Pancreas (tissue), 10 donors: Measurements from ENCODE around the gene PPP6R3. TPM values are rescaled to one million over a fixed set of nuclear protein-coding genes. Genes with fewer than 3 reads are reported as not detected.

Experiments
- ATAC-seq, 4 donors: fragments of 200-7000 bp; cut with Tn5 transposase; one replicate each; pipeline versions ENCODE4 v1.8.0 to v1.9.1; 2020; ENCODE audit warnings: mild to moderate bottlenecking in 4 of 4, moderate library complexity in 4 of 4
- DNase-seq, 6 donors: peaks; one replicate each; pipeline ENCODE4 v3.0.0-alpha.2; 2020
- FAIRE-seq: peaks from 2 replicates; lab custom pipeline; 2012; peaks lifted over from hg19 to GRCh38; lab: Jason Lieb, UNC
- H3K27ac ChIP-seq, 4 donors: fragments of 200-600 bp; sonication (generic); 1 replicate in 3 of 4; 2 replicates in 1 of 4; pipeline versions ENCODE4 v1.5.0 to v1.8.0; 2020
- H3K27me3 ChIP-seq, 4 donors: fragments of 200-600 bp; one replicate each; pipeline ENCODE4 v1.8.0; 2021
- H3K36me3 ChIP-seq, 3 donors: fragments of 200-600 bp; sonication (generic) in 1 of 3; one replicate each; pipeline versions ENCODE4 v1.5.0 to v1.8.0; 2020 to 2021
- H3K4me1 ChIP-seq, 3 donors: fragments of 200-600 bp; one replicate each; pipeline ENCODE4 v1.8.0; 2021
- H3K4me3 ChIP-seq, 4 donors: fragments of 200-600 bp; sonication (generic) in 2 of 4; one replicate each; pipeline versions ENCODE4 v1.5.0 to v1.8.0; 2020 to 2021
- H3K9me3 ChIP-seq, 4 donors: fragments of 200-600 bp; one replicate each; pipeline ENCODE4 v1.8.0; 2021
- CTCF ChIP-seq, 4 donors: fragments of 200-600 bp; sonication (generic) in 3 of 4; IDR thresholded peaks; one replicate each; pipeline versions ENCODE4 v1.5.0 to v1.8.0; 2021; ENCODE audit warnings: antibody characterized with exemption in 4 of 4
- WGBS, 2 donors: extraction: QIAGEN DNeasy Blood & Tissue Kit; methylation state at CpG; one replicate each; pipeline ENCODE4 v1.1.7; 2013; 5-methylcytosine and 5-hydroxymethylcytosine counted together
- intact Hi-C, 3 donors: fragments of 100-400 bp; cut with DNase I; formaldehyde crosslinking; loops; one replicate each; pipeline versions ENCODE4 v1.11.1 to v1.14.2; 2022
- polyA plus RNA-seq, 2 donors: library from polyadenylated mRNA; stranded (reverse); fragments of 200-250 nt; gene quantifications; one replicate each; pipeline ENCODE4 v1.2.3, GENCODE V29; 2013
- total RNA-seq, 6 donors: library from RNA; stranded (reverse); fragmentation: NEBNext Ultra II Directional in 4 of 6; extraction: Animal tissue kit (Norgen Biotek cat#: 25700) in 4 of 6; gene quantifications; one replicate each; pipeline versions ENCODE4 v1.2.1 to v1.2.4, GENCODE V29; 2021 to 2023
- donor health status: healthy with polysubstance abuse.
- donor health status: DM: no; HTN: no; CAD: no; lungs with moderate emphysema.
- donor health status: DM: no; HTN: no; CAD: no.
- donor health status: control.
- donor health status: control.
- donor health status: Bipolar disorder and iron deficiency.
- donor health status: DM: yes; HTN: yes; CAD: no.
- donor health status: DM: no; HTN: no; CAD: no.
- donor health status: DM: no; HTN: no; CAD: no.
- donor health status: DM: yes; HTN: yes; CAD: no.

The PPP6R3 gene
- total and polyA plus RNA-seq, 8 donors, result 19.5 to 56.0 (median 33.5) TPM

- no peak for TF ChIP-seq CTCF (IDR thresholded peaks at IDR 0.05)
- H3K4me3 ChIP-seq, result no peak overlapping the region
- intact Hi-C loops, result no loop called here
- no peak for FAIRE-seq
- H3K27me3 ChIP-seq, result no peaks in the 10 kb centered on the region
- H3K9me3 ChIP-seq, result no peaks in the 10 kb centered on the region
- no peak for ATAC-seq
- 64 to 73% methylated on average over 7 of the region's 7 CpGs for WGBS, 2 donors
- DNase-seq, result no peak
- H3K36me3 ChIP-seq, result no peaks in the 10 kb centered on the region
- no peaks in the 10 kb centered on the region for H3K4me1 ChIP-seq
- H3K27ac ChIP-seq, result no peak overlapping the region
Measured at GRCh38 chr11:68655406-68655805, 194.9 kb downstream of the PPP6R3 start.

GRCh38 chr11:68655806-68656205, 195.3 kb downstream of the PPP6R3 start:
- intact Hi-C loops, result no loop called here
- Histone ChIP-seq H3K36me3 (no peaks in the 10 kb centered on the region), H3K27ac (no peak overlapping the region), H3K4me1 (no peaks in the 10 kb centered on the region), H3K9me3 (no peaks in the 10 kb centered on the region), H3K27me3 (no peaks in the 10 kb centered on the region), H3K4me3 (no peak overlapping the region)
- ATAC-seq (no peak), FAIRE-seq (no peak), DNase-seq (no peak)
- TF ChIP-seq CTCF (IDR thresholded peaks at IDR 0.05), result no peak
- WGBS, 2 donors, result 69 to 80% methylated on average over 8 of the region's 8 CpGs

GRCh38 chr11:68657021-68657780, 196.6 kb downstream of the PPP6R3 start:
- no peaks in the 10 kb centered on the region for H3K4me1 ChIP-seq
- TF ChIP-seq CTCF (IDR thresholded peaks at IDR 0.05), result no peak
- no peak overlapping the region for H3K4me3 ChIP-seq
- no peak for FAIRE-seq
- ATAC-seq, result no peak
- H3K27ac ChIP-seq, result no peak overlapping the region
- H3K27me3 ChIP-seq, result no peaks in the 10 kb centered on the region
- no peaks in the 10 kb centered on the region for H3K9me3 ChIP-seq
- intact Hi-C loops, result no loop called here
- 77 to 87% methylated on average over 11 of the region's 11 CpGs for WGBS, 2 donors
- H3K36me3 ChIP-seq, result no peaks in the 10 kb centered on the region
- no peak for DNase-seq

- WGBS, 2 donors, result 91 to 96% methylated on average over 8 of the region's 8 CpGs
- no peak overlapping the region for H3K27ac ChIP-seq
Measured at GRCh38 chr11:68658097-68658496, 197.5 kb downstream of the PPP6R3 start.

More at GRCh38 chr11:68658097-68658496, 197.5 kb downstream of the PPP6R3 start:
- TF ChIP-seq CTCF (IDR thresholded peaks at IDR 0.05), result no peak
- H3K36me3 ChIP-seq, result no peaks in the 10 kb centered on the region
- H3K9me3 ChIP-seq, result no peaks in the 10 kb centered on the region
- no peaks in the 10 kb centered on the region for H3K27me3 ChIP-seq
- FAIRE-seq (no peak), ATAC-seq (no peak), DNase-seq (no peak)
- no peaks in the 10 kb centered on the region for H3K4me1 ChIP-seq
- H3K4me3 ChIP-seq, result no peak overlapping the region
- intact Hi-C loops, result no loop called here
